ENCODE results near the gene RBBP8NL.

RBBP8NL gene

GRCh38 chr20:62408055-62408454 is 19.3 kb downstream of the RBBP8NL start:
- DNase-seq (ENCODE audit: low spot score): no peak

- DNase-seq (ENCODE audit: low spot score): peak; percentile 82
Observed at GRCh38 chr20:62407221-62407992, 19.9 kb downstream of the RBBP8NL start, which contains the start of gene CABLES2. Gene CABLES2 (minus strand): TSS chr20:62407285. CDS start chr20:62407276, 9 bp downstream.

GRCh38 chr20:62406635-62407176 is 20.6 kb downstream of the RBBP8NL start:
- DNase-seq (ENCODE audit: low spot score): no peak

GRCh38 chr20:62405981-62406513 is 21.3 kb downstream of the RBBP8NL start:
- no peak for DNase-seq (ENCODE audit: low spot score)

GRCh38 chr20:62405108-62405980 is 22.0 kb downstream of the RBBP8NL start:
- no peak for DNase-seq (ENCODE audit: low spot score)

- no peak for DNase-seq (ENCODE audit: low spot score)
Observed at GRCh38 chr20:62404761-62405107, 22.6 kb downstream of the RBBP8NL start.

- DNase-seq (ENCODE audit: low spot score): no peak
Observed at GRCh38 chr20:62404112-62404665, 23.1 kb downstream of the RBBP8NL start.

- no peak for DNase-seq (ENCODE audit: low spot score)
Observed at GRCh38 chr20:62403331-62403730, 24.0 kb downstream of the RBBP8NL start.

- no peak for DNase-seq (ENCODE audit: low spot score)
Observed at GRCh38 chr20:62402456-62403150, 24.7 kb downstream of the RBBP8NL start.

GRCh38 chr20:62401331-62401779 is 26.0 kb downstream of the RBBP8NL start:
- DNase-seq (ENCODE audit: low spot score): no peak

- DNase-seq (ENCODE audit: low spot score): no peak
Observed at GRCh38 chr20:62400541-62400940, 26.8 kb downstream of the RBBP8NL start.

GRCh38 chr20:62400021-62400420 is 27.3 kb downstream of the RBBP8NL start:
- no peak for DNase-seq (ENCODE audit: low spot score)

- DNase-seq (ENCODE audit: low spot score): no peak
Observed at GRCh38 chr20:62398120-62398821, 29.1 kb downstream of the RBBP8NL start.

- DNase-seq (ENCODE audit: low spot score): peak; percentile 47
Observed at GRCh38 chr20:62396367-62397239, 30.7 kb downstream of the RBBP8NL start.

- no peak for DNase-seq (ENCODE audit: low spot score)
Observed at GRCh38 chr20:62395311-62396242, 31.8 kb downstream of the RBBP8NL start.

- no peak for DNase-seq (ENCODE audit: low spot score)
Observed at GRCh38 chr20:62394248-62395245, 32.8 kb downstream of the RBBP8NL start.

GRCh38 chr20:62393830-62394229 is 33.5 kb downstream of the RBBP8NL start:
- no peak for DNase-seq (ENCODE audit: low spot score)

GRCh38 chr20:62393335-62393665 is 34.0 kb downstream of the RBBP8NL start:
- no peak for DNase-seq (ENCODE audit: low spot score)

Data from kidney capillary endothelial cell (primary cell).